ENCODE measurements around the gene CDH4.

The CDH4 gene

GRCh38 chr20:61880706-61881105, 628.6 kb downstream of the CDH4 start:
- no peak for DNase-seq (ENCODE audit: low spot score)

DNA sequence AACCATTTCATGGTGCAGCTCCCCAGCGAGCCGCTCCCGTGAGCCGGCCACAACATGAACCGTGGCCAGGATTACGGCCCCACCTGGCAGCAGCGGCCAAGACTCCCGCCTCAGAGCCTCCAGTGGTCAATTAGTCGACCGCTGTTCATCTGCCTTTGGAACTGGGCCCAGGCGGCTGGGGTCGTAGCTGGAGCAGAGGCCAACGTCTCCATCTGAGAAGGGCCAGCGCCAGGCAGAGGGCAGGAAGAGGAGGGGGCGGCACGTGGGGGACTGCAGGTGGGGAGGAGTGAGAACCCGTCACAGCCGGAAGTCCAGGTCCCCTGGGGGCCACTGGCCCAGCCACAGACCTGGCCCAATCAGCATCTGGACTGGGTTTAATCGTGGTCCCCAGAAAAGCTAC, 629.4 kb downstream of the CDH4 start:
- DNase-seq (ENCODE audit: low spot score): no peak

DNA sequence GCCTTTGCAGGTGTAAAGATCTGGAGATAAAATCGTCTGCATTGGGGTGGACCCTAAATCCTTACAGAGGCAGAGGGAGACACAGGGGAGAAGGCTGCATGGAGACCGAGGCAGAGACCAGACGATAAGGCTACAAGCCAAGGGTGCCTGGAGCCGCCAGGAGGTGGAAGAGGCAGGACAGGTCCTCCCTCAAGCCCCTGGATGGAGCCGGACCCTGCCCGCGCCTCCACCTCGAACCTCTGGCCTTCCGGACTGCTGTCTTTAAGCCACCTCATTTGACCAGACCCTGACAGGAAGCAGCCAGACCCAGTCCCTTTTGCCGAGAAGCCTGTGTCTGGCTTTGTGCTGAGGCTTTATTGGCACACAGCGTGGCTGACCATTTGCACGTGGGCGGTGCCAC, 629.8 kb downstream of the CDH4 start:
- no peak for DNase-seq (ENCODE audit: low spot score)

DNA sequence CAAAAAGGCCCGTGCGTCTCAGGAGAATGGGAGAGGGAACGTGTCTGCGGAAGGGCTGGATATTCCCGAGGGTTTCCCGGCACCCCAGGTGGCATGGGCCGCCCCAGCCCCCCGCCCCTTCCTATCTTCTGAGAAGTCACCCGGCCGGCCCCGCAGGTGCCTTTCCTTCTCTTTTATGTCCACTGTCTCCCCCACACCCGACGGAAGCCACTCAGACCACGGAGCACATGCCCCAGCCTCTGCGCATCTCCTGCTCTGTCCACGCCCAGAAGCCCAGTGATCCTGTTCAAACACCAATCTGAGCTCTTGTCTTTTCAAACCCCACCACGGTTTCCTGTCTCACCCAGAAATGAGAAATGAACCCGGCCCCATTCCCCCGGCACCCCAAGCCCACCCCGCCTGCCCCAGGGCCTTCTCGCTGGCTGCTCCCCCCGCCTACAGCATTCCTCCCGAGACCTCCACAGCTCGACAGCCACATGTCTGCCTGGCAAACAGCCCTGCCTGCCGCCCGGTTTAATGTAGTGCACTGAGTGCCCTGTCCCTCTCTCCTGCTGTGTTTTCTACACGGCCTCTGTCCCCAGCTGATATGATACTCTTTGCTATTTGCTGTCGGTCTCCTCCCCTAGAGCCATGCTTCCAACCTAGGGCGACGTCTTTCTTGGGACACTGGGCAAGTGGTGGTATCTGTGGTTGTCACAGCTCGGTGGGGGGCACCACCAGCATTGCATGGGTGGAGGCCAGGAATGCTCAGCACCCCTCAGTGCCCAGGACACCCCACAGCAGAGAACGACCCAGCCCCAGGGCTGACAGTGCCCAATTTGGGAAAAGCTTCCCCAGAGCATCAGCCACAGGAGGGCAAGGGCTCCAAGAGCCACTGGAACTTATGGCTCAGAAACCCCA, 630.9 kb downstream of the CDH4 start:
- DNase-seq (ENCODE audit: low spot score): no peak

GRCh38 chr20:61883857-61884393, 631.9 kb downstream of the CDH4 start:
- no peak for DNase-seq (ENCODE audit: low spot score)

DNA sequence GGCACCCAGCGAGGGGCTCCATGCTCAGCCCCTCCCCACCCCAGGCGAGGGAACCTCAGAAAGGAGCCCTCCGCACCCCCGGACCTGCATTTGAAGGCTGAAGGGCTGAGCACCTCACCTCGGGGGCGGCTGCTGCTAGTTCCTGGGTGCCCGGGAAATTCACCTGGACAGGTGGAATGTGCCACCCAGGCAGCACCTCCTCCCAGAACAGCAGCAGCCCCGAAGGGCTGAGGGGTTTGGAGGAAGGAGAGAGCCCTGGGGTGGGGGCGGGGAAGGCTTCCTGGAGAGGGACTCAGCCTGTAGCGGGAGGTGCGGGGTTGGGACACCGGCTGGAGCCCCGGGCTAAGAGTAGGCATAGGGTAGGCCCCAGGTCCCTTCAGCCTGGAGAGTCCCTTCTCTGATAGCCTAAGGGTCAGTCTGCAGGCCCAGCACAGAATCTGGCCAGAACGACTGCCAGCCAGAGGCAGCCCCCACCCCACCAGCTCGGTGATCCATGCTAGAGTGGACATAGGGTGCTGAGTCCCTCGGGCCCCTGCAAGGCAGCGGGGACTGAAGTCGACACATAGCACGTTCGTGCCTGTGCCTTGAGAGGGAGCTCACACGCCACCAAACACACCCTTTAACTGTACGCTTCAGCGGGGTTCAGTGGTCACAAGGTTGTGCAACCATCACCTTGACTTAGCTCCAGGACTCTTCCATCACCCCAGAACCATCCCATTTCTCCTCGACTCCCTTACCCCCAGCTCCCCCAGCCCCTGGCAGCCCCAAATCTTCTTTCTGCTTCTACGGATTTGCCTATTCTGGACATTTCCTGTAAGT, 632.7 kb downstream of the CDH4 start:
- DNase-seq (ENCODE audit: low spot score): no peak

GRCh38 chr20:61885759-61886715, 634.0 kb downstream of the CDH4 start:
- no peak for DNase-seq (ENCODE audit: low spot score)

GRCh38 chr20:61886721-61887595, 634.9 kb downstream of the CDH4 start:
- no peak for DNase-seq (ENCODE audit: low spot score)

GRCh38 chr20:61887596-61888093, 635.6 kb downstream of the CDH4 start:
- DNase-seq (ENCODE audit: low spot score): no peak

- DNase-seq (ENCODE audit: low spot score): no peak
Observed at GRCh38 chr20:61888101-61888865, 636.2 kb downstream of the CDH4 start.

DNA sequence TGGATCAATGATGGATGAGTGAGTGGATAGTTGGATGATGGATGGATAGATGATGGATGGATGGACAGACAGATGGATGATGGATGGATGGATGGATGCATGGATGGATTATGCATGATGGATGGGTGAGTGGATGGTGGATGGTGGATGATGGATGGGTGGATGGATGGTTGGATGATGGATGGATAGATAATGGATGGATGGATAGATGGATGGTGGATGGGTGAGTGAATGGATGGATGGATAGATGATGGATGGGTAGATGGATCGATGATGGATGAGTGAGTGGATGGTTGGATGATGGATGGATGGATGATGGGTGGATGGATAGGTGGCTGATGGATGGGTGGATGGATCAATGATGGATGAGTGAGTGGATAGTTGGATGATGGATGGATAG, 637.6 kb downstream of the CDH4 start:
- DNase-seq (ENCODE audit: low spot score): no peak

- DNase-seq (ENCODE audit: low spot score): no peak
Observed at GRCh38 chr20:61890210-61890609, 638.1 kb downstream of the CDH4 start.

GRCh38 chr20:61891476-61891875, 639.4 kb downstream of the CDH4 start:
- no peak for DNase-seq (ENCODE audit: low spot score)

DNA sequence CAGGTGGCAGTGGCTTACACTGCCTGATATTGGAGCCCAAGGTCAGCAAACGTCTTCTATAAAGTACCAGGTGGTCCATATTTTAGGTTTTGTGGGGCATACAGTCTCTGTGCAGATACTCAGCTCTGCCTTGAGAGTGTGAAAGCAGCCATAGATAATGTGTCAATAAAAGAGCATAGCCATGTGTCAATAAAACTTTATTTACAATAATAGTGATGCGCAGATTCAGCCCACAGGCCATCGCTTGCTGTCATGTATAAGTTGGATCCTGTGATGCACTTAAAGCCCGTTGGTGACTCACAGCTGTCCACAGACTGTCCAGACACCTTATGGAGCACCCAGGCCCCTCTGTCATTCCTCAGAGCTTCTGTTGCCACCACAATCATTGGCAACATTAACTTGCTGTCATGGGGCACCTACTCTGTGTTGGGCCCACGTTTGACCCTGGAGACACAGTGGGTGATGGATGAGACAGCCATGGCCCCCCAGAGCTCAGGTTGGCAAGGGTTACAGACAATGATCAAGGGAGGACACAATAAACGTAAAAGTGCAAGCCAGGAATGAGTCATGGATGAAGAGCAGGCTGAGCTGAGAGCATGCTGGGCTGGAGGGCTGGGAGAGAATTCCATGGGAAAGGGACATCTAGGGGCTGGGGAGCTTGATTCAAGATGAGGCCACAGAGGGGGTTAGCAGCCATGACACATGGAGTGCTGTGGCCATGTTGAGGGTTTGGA, 640.0 kb downstream of the CDH4 start:
- DNase-seq (ENCODE audit: low spot score): no peak

- no peak for DNase-seq (ENCODE audit: low spot score)
Observed at GRCh38 chr20:61895016-61895415, 643.0 kb downstream of the CDH4 start.

DNA sequence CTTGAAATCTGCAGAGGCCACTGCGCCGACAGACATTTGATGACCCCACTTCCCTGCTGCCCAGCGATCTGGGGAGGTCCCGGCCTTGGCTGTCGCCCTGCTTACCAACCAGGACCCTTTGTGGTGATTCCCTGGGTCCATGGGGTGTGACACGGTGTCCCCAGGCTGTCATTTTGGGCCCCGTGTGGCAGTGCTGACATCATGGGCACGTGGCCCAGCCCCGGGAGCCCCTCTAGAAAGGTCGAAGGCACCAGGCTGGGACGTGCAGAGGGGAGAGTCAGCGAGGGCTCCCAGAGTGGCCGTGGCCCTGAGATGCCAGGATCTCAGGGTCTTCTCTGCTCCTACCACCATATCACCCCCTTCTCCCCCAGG, 643.6 kb downstream of the CDH4 start:
- DNase-seq (ENCODE audit: low spot score): no peak

GRCh38 chr20:61896058-61896961, 644.2 kb downstream of the CDH4 start:
- DNase-seq (ENCODE audit: low spot score): no peak
